ENCODE measurements around the gene WNT11.
A peak's percentile ranks its signal among the peaks of the same experiment; 100 is the strongest.

WNT11 gene

DNA sequence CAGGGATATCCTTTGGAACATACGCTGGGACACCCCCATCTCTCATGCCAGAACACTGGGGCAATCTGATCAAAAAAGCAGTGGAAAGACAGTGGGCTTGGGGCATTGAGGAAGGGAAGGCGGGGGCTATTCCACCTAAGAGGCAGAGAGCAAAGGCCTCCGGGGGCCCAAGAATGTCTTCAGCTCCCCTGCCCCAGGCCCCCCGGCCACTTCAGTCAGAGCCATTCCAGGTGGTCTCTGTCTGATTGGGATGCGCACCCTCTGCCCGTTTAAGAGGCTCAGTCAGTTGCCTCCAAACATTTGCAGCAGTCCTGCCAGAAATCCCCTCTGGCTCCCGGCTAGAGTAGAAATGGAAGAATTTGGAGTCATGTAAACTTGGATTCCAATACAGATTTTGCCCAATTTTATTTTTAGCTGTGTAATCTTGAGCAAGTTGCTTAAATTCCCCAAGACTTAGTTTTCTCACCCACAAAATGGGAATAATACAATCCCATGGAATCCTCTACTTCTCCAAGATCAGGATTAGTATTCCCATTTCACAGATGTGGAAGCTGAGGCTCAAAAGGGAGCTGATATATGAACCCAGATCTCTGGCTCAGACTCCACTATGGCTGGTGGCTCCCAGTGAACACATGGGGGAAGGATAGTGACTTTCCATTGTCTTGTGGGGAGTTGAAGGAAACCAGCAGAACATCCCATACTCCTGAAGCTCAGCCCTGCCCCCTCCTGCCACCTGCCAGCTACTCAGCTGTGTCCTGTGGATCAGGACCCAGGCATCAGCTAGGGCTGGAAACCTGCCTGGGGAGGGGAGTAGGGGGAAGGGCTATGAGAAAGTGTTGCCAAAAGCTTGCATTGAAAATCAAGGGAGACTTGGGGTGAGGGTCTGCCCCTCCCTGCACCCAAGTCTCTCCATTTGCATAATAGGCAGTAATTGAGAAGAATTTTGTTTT is 6.1 kb upstream of the WNT11 start:
- H3K27ac ChIP-seq, result no peak overlapping the region
- TF ChIP-seq CTCF (IDR thresholded peaks at IDR 0.05) (no peak), ZFX (IDR thresholded peaks at IDR 0.05; ENCODE audit: borderline replicate concordance) (no peak)

DNA sequence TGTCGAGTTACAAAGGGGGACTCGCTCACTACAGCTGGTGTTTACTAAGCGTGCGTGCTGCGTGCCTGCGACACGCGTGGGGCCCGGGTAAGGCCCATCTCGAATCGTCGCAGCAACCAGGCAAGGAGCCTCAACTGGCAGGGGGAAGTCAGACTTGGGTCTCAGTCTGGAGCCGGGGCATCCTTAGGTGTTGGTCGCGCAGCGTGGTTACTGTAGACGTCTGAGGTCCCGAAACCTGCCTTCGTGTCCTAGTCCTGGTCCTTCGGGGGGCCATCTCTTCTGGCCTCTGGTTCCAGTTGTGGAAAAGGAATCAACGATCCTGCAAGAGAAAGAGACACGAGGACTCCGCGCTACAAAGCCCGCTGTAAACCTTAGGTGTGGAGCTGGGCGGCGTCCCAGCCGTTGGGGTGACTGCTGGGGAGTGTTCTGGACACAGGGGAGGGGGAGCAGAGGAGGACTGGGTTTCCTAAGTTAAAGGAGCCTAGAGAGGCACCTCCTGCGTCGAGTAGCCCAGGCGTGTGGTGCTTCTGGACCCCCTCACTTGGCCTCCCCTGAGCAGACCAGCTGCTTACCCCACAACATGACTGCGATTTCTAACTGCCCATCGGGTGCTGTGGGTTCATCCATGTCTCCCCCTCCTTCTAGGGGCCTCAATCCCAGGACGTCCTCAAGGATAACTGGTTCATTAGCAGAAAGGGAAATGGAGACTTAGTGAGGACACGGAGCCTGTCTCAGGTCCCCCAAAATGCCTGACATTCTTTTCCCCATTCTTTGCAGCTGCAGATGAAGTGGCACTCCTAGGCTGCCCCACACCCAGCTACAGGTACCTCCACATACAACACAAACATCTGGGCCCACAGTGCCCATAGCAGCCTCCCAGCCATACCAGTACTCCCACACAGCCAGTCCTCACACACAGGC is 4.9 kb upstream of the WNT11 start:
- TF ChIP-seq CTCF (IDR thresholded peaks at IDR 0.05) (no peak), ZFX (IDR thresholded peaks at IDR 0.05; ENCODE audit: borderline replicate concordance) (no peak)
- H3K27ac ChIP-seq, result no peak overlapping the region

DNA sequence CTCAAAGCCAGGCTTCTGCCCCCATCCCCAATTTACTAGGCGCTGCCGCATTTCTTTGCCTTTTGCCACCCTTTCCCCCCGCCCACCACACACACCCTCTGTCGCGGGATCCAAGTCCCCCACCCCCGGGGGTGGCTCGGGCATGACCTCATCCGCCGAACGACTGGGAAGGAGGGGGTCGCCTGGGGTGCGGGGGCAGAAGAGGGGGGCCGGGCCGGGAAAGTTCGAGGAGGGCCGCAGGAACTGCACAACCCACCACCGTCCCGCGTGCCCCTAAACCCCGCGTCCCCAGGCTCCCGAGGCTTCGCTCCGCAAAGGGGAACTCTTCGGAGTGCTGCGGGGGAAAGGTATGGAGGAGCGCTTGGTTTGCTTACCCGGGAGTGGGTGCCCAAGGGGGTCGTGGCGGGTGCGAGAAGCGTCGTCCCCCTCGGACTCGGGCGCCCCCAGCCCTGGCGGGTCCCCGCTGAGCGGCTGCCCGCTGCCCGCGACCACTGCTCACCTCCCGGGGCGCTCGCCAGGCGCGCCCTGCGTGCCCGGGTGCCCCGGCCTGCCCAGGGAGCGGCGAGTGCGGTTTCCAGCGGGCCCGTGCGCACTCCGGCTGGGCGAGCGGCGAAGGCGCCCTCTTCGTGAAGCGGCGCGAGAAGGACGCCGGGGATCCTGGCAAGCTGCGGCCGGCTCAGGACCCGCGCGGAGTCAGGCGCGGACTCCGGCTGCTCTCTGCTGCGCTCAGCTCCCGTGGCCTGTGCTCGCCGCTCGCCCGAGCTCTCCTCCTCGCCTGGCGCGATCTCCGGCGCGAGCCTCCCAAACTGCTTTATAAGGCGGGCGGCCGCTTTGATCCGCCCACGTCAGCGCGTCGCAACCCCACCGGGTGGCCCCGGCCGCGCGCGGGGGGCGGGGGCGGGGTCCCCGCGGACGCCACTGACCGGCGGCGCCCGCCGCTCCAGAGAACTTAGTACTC is 4.0 kb upstream of the WNT11 start:
- TF ChIP-seq ZFX (IDR thresholded peaks at IDR 0.05; ENCODE audit: borderline replicate concordance) (no peak), CTCF (IDR thresholded peaks at IDR 0.05) (no peak)
- H3K27ac ChIP-seq, result no peak overlapping the region

- no peak for TF ChIP-seq CTCF (IDR thresholded peaks at IDR 0.05)
- no peak for TF ChIP-seq ZFX (IDR thresholded peaks at IDR 0.05; ENCODE audit: borderline replicate concordance)
- H3K27ac ChIP-seq, result no peak overlapping the region
Measured at GRCh38 chr11:76209375-76209972, 3.2 kb upstream of the WNT11 start.

- no peak overlapping the region for H3K27ac ChIP-seq
Measured at GRCh38 chr11:76208438-76209374, 2.4 kb upstream of the WNT11 start.

More at GRCh38 chr11:76208438-76209374, 2.4 kb upstream of the WNT11 start:
- peak; percentile 92 for TF ChIP-seq CTCF (IDR thresholded peaks at IDR 0.05)
- no peak for TF ChIP-seq ZFX (IDR thresholded peaks at IDR 0.05; ENCODE audit: borderline replicate concordance)
